HepG2 (cell line): ENCODE results near the gene ZNF343. TPM values are rescaled to one million over a fixed set of nuclear protein-coding genes. Genes with fewer than 3 reads are reported as not detected.

Experiments used
- GLMP ChIP-seq: sonication (generic); formaldehyde crosslinking; IDR thresholded peaks from 2 replicates; pipeline ENCODE4 v1.9.0; 2021; ENCODE audit warnings: missing genetic modification reagents, mild to moderate bottlenecking, borderline replicate concordance
- MEIS2 ChIP-seq: sonication (generic); formaldehyde crosslinking; IDR thresholded peaks from 2 replicates; pipeline ENCODE4 v1.9.0; 2021; ENCODE audit warnings: mild to moderate bottlenecking, missing genetic modification reagents
- MXD3 ChIP-seq: IDR thresholded peaks from 2 replicates; pipeline ENCODE4 v1.6.1; 2016; ENCODE audit warnings: mild to moderate bottlenecking, missing biosample characterization, missing genetic modification reagents
- NFE2L1 ChIP-seq: sonication (generic); formaldehyde crosslinking; IDR thresholded peaks from 2 replicates; pipeline ENCODE4 v1.4.0; 2020; ENCODE audit warnings: missing genetic modification reagents, mild to moderate bottlenecking, borderline replicate concordance
- RFX3 ChIP-seq: IDR thresholded peaks from 2 replicates; pipeline ENCODE4 v1.6.1; 2016; ENCODE audit warnings: missing biosample characterization, missing genetic modification reagents
- SKIL ChIP-seq: sonication (generic); formaldehyde crosslinking; IDR thresholded peaks from 2 replicates; pipeline ENCODE4 v1.8.0; 2022; ENCODE audit warnings: missing genetic modification reagents, mild to moderate bottlenecking, moderate library complexity, borderline replicate concordance
- TAF15 ChIP-seq: fragments of 200-400 bp; formaldehyde crosslinking; IDR thresholded peaks from one replicate; pipeline ENCODE4 v1.6.1; 2018; ENCODE audit warnings: mild to moderate bottlenecking, low read depth, low read length; ENCODE audit not compliant: poor library complexity, severe bottlenecking
- TSC22D2 ChIP-seq: sonication (generic); formaldehyde crosslinking; IDR thresholded peaks from 2 replicates; pipeline ENCODE4 v1.5.1; 2020; ENCODE audit warnings: missing genetic modification reagents, mild to moderate bottlenecking, borderline replicate concordance
- ZMYM4 ChIP-seq: sonication (generic); formaldehyde crosslinking; IDR thresholded peaks from 2 replicates; pipeline ENCODE4 v1.8.1; 2023; ENCODE audit warnings: mild to moderate bottlenecking, missing genetic modification reagents
- ZNF138 ChIP-seq: sonication (generic); formaldehyde crosslinking; IDR thresholded peaks from 2 replicates; pipeline ENCODE4 v1.5.0; 2020; ENCODE audit warnings: mild to moderate bottlenecking, low read depth, missing genetic modification reagents
- ZNF30 ChIP-seq: sonication (generic); formaldehyde crosslinking; IDR thresholded peaks from 2 replicates; pipeline ENCODE4 v1.5.0; 2020; ENCODE audit warnings: mild to moderate bottlenecking, missing genetic modification reagents
- ZNF576 ChIP-seq: sonication (generic); formaldehyde crosslinking; IDR thresholded peaks from 2 replicates; pipeline ENCODE4 v1.4.0; 2020; ENCODE audit warnings: mild to moderate bottlenecking, missing genetic modification reagents
- ZSCAN12 ChIP-seq: sonication (generic); formaldehyde crosslinking; IDR thresholded peaks from 2 replicates; pipeline ENCODE4 v1.9.0; 2021; ENCODE audit warnings: mild to moderate bottlenecking, missing genetic modification reagents
- polyA plus RNA-seq, 8 experiments: library from polyadenylated mRNA; depleted of rRNA in 3 of 8; stranded (reverse) in 7 of 8; unstranded in 1 of 8; fragments of >200 nt; fragmentation: Illumina TruSeq in 4 of 8; extraction: Trizol in 4 of 8; gene quantifications; 2 replicates each; pipeline versions ENCODE4 v1.2.1 to v1.2.3, GENCODE V29; 2011 to 2016; ENCODE audit warnings: low read depth in 4 of 8, missing spikeins in 1 of 8, mixed read lengths in 1 of 8; ENCODE audit not compliant: insufficient read depth in 1 of 8
- total RNA-seq, 5 experiments: library from RNA; depleted of rRNA; stranded (reverse); fragments of >200 nt; fragmentation: Illumina TruSeq; extraction: Trizol; gene quantifications; 2 replicates each; pipeline ENCODE4 v1.2.3, GENCODE V29; 2016; ENCODE audit warnings: low read depth in 1 of 5
- TF ChIP-seq, protein P1 (sequence below): sonication (generic); formaldehyde crosslinking; IDR thresholded peaks from 2 replicates; pipeline ENCODE4 v1.8.1; 2023; ENCODE audit warnings: mild to moderate bottlenecking, inconsistent platforms, moderate library complexity, missing genetic modification reagents, borderline replicate concordance
- TF ChIP-seq, protein P2 (sequence below): sonication (generic); formaldehyde crosslinking; IDR thresholded peaks from 2 replicates; pipeline ENCODE4 v1.4.0; 2020; ENCODE audit warnings: missing genetic modification reagents, borderline replicate concordance
- TF ChIP-seq, protein P3 (sequence below): sonication (generic); formaldehyde crosslinking; IDR thresholded peaks from 2 replicates; pipeline ENCODE4 v1.8.0; 2022; ENCODE audit warnings: mild to moderate bottlenecking, missing genetic modification reagents, moderate library complexity
- TF ChIP-seq, protein P4 (sequence below): IDR thresholded peaks from 2 replicates; pipeline ENCODE4 v1.6.1; 2016

ZNF343 gene
- total and polyA plus RNA-seq, 2 of the 13 experiments (the other 11 are each of a cell fraction or from before 2014, with no cell fraction given) = 16.4 to 22.1 TPM

DNA sequence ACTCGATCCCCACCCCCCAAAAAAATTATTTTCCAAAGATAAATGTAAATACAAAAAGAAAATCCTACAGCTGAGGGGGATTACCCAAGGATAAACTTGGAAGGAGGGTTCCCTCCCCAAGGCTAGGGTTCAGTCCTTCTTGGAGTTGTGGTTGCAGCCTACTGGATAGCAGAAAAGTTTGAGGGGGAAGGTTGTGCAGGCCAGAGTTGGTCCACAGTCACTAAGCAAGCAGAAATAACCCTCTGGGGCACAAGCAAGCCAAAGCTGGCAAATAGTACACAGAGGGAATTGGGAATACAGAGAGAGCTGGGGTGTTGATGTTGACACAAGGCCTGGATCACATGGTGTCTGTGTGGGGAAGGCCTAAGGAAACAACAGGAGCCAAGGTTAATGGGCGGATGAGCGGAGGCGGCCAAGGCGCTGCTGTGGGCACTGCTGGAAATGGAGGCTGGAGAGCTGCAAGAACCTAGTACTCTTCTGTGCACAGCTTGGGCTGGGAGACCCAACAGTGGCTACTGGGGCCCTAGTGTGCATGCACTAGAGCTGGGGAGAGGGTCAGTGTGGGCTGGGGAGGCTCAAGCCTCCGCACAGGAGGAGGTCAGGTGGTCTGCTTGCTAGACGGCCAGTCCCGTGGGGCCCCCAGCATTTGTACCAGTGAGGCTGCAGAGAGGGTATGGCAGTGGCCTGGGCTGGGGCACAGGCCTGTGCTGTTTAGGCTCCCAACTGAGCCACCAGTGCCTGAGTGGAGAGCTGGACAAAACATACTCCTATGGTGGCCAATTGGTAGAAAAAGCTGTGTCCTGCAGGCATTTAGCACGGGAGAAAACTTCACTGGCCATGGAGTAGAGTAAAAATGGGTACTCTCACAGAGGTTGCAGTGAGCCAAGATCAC lies 32.6 kb downstream of the ZNF343 start (continued):
- peak; percentile 92 for TF ChIP-seq ZMYM4
- no peak for TF ChIP-seq ZNF30 (CRISPR knock-in tag)
- TF ChIP-seq, protein P1, sequence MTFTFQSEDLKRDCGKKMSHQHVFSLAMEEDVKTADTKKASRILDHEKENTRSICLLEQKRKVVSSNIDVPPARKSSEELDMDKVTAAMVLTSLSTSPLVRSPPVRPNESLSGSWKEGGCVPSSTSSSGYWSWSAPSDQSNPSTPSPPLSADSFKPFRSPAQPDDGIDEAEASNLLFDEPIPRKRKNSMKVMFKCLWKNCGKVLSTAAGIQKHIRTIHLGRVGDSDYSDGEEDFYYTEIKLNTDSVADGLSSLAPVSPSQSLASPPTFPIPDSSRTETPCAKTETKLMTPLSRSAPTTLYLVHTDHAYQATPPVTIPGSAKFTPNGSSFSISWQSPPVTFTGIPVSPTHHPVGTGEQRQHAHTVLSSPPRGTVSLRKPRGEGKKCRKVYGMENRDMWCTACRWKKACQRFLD = no peak
- no peak for TF ChIP-seq GLMP (CRISPR knock-in tag)
- TF ChIP-seq NFE2L1 = no peak
- TF ChIP-seq ZNF576 = no peak
- TF ChIP-seq, protein P2, sequence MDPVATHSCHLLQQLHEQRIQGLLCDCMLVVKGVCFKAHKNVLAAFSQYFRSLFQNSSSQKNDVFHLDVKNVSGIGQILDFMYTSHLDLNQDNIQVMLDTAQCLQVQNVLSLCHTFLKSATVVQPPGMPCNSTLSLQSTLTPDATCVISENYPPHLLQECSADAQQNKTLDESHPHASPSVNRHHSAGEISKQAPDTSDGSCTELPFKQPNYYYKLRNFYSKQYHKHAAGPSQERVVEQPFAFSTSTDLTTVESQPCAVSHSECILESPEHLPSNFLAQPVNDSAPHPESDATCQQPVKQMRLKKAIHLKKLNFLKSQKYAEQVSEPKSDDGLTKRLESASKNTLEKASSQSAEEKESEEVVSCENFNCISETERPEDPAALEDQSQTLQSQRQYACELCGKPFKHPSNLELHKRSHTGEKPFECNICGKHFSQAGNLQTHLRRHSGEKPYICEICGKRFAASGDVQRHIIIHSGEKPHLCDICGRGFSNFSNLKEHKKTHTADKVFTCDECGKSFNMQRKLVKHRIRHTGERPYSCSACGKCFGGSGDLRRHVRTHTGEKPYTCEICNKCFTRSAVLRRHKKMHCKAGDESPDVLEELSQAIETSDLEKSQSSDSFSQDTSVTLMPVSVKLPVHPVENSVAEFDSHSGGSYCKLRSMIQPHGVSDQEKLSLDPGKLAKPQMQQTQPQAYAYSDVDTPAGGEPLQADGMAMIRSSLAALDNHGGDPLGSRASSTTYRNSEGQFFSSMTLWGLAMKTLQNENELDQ (CRISPR knock-in tag) = no peak
- peak; percentile 62; the same call in 1 of the 2 replicates for TF ChIP-seq ZNF138 (CRISPR knock-in tag)
- TF ChIP-seq, protein P3, sequence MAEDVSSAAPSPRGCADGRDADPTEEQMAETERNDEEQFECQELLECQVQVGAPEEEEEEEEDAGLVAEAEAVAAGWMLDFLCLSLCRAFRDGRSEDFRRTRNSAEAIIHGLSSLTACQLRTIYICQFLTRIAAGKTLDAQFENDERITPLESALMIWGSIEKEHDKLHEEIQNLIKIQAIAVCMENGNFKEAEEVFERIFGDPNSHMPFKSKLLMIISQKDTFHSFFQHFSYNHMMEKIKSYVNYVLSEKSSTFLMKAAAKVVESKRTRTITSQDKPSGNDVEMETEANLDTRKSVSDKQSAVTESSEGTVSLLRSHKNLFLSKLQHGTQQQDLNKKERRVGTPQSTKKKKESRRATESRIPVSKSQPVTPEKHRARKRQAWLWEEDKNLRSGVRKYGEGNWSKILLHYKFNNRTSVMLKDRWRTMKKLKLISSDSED (CRISPR knock-in tag) = no peak
- TF ChIP-seq SKIL (CRISPR knock-in tag) = peak; percentile 92
- peak; percentile 87 for TF ChIP-seq MEIS2
- no peak for TF ChIP-seq RFX3 (CRISPR knock-in tag)
- TF ChIP-seq TAF15 = no peak
- 0 out of 2 replicates have a peak, but pooled peaks have one; percentile 25 for TF ChIP-seq ZSCAN12 (CRISPR knock-in tag)
- peak; percentile 49; the same call in 1 of the 2 replicates for TF ChIP-seq MXD3 (CRISPR knock-in tag)
- TF ChIP-seq TSC22D2 = 0 out of 2 replicates have a peak, but pooled peaks have one; percentile 15
- TF ChIP-seq, protein P4, sequence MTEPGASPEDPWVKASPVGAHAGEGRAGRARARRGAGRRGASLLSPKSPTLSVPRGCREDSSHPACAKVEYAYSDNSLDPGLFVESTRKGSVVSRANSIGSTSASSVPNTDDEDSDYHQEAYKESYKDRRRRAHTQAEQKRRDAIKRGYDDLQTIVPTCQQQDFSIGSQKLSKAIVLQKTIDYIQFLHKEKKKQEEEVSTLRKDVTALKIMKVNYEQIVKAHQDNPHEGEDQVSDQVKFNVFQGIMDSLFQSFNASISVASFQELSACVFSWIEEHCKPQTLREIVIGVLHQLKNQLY (CRISPR knock-in tag) = peak; percentile 98
